Neural progenitor cell (in vitro differentiated cells): ENCODE results near the gene NME5. TPM values are rescaled to one million over a fixed set of nuclear protein-coding genes. Genes with fewer than 3 reads are reported as not detected.

ENCODE experiments used
- DNase-seq: peaks from one replicate; pipeline ENCODE4 v3.0.0-alpha.2; 2016; ENCODE audit warnings: low spot score
- H2AFZ ChIP-seq: fragments of 200-600 bp; sonication (generic); replicated peaks from 2 replicates; pipeline ENCODE4 v1.6.1; 2016; ENCODE audit warnings: antibody characterized with exemption
- H3F3A ChIP-seq: fragments of 200-600 bp; sonication (generic); 2 replicates; pipeline ENCODE4 v1.6.1; 2016; ENCODE audit warnings: antibody characterized with exemption, low read depth
- H3K27ac ChIP-seq: fragments of 200-600 bp; sonication (generic); 2 replicates; pipeline ENCODE4 v1.5.1; 2016; ENCODE audit warnings: mild to moderate bottlenecking
- H3K27me3 ChIP-seq: fragments of 200-600 bp; sonication (generic); 2 replicates; pipeline ENCODE4 v1.6.1; 2016; ENCODE audit warnings: mild to moderate bottlenecking, moderate library complexity
- H3K36me3 ChIP-seq: fragments of 200-600 bp; sonication (generic); 2 replicates; pipeline ENCODE4 v1.5.1; 2016
- H3K4me1 ChIP-seq: fragments of 200-600 bp; sonication (generic); 2 replicates; pipeline ENCODE4 v1.6.1; 2016; ENCODE audit warnings: mixed run types
- H3K4me2 ChIP-seq: fragments of 200-600 bp; sonication (generic); 2 replicates; pipeline ENCODE4 v1.6.1; 2016
- H3K4me3 ChIP-seq: fragments of 200-600 bp; sonication (generic); 2 replicates; pipeline ENCODE4 v1.5.1; 2016
- H3K79me2 ChIP-seq: fragments of 200-600 bp; sonication (generic); 2 replicates; pipeline ENCODE4 v1.6.1; 2016; ENCODE audit warnings: low read depth
- H3K9ac ChIP-seq: fragments of 200-600 bp; sonication (generic); 2 replicates; pipeline ENCODE4 v1.6.1; 2016
- H3K9me3 ChIP-seq: fragments of 200-600 bp; sonication (generic); 2 replicates; pipeline ENCODE4 v1.5.1; 2016; ENCODE audit warnings: low read depth
- H4K20me1 ChIP-seq: fragments of 200-600 bp; sonication (generic); 2 replicates; pipeline ENCODE4 v1.6.1; 2016; ENCODE audit warnings: low read depth
- H3K27ac Mint-ChIP-seq: 3 replicates; pipeline ENCODE4 v1.8.0; 2021; ENCODE audit warnings: mixed read lengths
- H3K27me3 Mint-ChIP-seq: 2 replicates; pipeline ENCODE4 v1.8.0; 2022; ENCODE audit warnings: low read depth, mild to moderate bottlenecking, inconsistent platforms, moderate library complexity, mixed read lengths; ENCODE audit not compliant: insufficient read depth
- H3K36me3 Mint-ChIP-seq: 3 replicates; pipeline ENCODE4 v1.8.0; 2021; ENCODE audit warnings: mixed read lengths
- H3K4me1 Mint-ChIP-seq: 3 replicates; pipeline ENCODE4 v1.8.0; 2021; ENCODE audit warnings: mixed read lengths
- H3K4me3 Mint-ChIP-seq: 3 replicates; pipeline ENCODE4 v1.8.0; 2021; ENCODE audit warnings: mild to moderate bottlenecking, moderate library complexity, mixed read lengths
- H3K9me3 Mint-ChIP-seq: 3 replicates; pipeline ENCODE4 v1.8.0; 2020; ENCODE audit warnings: mixed read lengths
- EZH2 ChIP-seq: fragments of 200-600 bp; sonication (generic); IDR thresholded peaks from 2 replicates; pipeline ENCODE4 v1.6.1; 2017; ENCODE audit warnings: antibody characterized with exemption, mild to moderate bottlenecking, moderate library complexity
- EZH2phosphoT487 ChIP-seq: fragments of 200-600 bp; sonication (generic); IDR thresholded peaks from 2 replicates; pipeline ENCODE4 v1.6.1; 2017; ENCODE audit warnings: antibody characterized with exemption
- small RNA-seq: library from RNA; depleted of rRNA; stranded (forward); fragments of <200 nt; gene quantifications from one replicate; pipeline ENCODE3, GENCODE V24; 2015
- total RNA-seq: library from RNA; depleted of rRNA; stranded (reverse); fragments of >200 nt; gene quantifications from 2 replicates; pipeline ENCODE4 v1.2.3, GENCODE V29; 2015; ENCODE audit warnings: low replicate concordance
- TF ChIP-seq, protein P1 (sequence below): fragments of 200-600 bp; sonication (generic); IDR thresholded peaks from 2 replicates; pipeline ENCODE4 v1.5.1; 2017; ENCODE audit warnings: antibody characterized with exemption, mild to moderate bottlenecking

NME5 gene
- total RNA-seq, 1 donor from 2014 or later: 8.0 TPM

DNA sequence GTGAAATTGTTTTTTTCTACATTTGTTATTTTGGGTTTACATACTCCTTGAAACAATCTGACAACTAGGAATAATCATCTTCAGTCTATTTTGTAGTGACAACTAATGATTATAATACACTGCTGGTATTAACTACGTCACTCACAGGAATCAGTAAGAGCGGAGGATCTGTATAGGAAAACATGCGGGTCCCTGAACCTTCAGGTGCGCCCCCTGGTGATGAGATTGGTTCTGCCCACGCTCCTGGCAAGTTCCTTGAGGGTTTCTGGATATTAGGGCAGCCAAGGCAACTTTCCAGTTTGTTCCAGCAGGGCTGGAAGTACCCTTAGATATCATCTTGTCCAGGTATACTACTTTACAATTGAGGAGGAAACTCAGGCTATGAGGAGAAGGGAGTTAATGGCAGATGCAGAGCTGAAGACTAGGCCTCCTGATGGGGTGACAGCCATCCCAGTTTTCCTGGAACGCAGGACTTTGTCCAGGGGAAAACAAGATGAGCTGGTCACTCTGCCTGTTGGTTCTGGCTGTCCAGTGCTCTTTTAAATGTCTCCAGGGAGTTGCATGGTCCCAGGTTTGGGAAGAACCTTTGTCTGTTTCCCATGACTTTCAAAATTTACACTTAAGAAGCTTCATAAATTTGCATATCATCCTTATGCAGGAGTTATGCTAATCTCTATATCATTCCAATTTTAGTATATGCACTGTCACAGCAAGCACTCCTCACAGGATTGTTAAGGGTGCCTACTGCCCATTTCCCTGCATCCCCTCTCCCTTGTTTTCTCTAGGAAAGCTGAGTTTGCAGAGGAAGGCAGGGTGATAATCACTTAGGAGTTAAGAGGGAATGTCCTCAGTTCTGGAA lies 70.3 kb downstream of the NME5 start:
- Mint-ChIP-seq H3K4me3 (no peak overlapping the region), H3K27ac (no peak overlapping the region), H3K27me3 (no peaks in the 10 kb centered on the region), H3K4me1 (no peaks in the 10 kb centered on the region), H3K9me3 (peaks cover 8% of the 10 kb centered on the region), H3K36me3 (no peaks in the 10 kb centered on the region)
- H2AFZ ChIP-seq: no peak overlapping the region
- H3K9me3 ChIP-seq: no peaks in the 10 kb centered on the region
- no peaks in the 10 kb centered on the region for H3K27me3 ChIP-seq
- H3K27ac ChIP-seq: no peak overlapping the region
- H3K4me1 ChIP-seq: no peaks in the 10 kb centered on the region
- no peak overlapping the region for H3K4me3 ChIP-seq
- H4K20me1 ChIP-seq: no peaks in the 10 kb centered on the region
- H3F3A ChIP-seq: no peaks in the 10 kb centered on the region
- H3K4me2 ChIP-seq: no peak overlapping the region
- no peak overlapping the region for H3K9ac ChIP-seq
- no peaks in the 10 kb centered on the region for H3K79me2 ChIP-seq
- H3K36me3 ChIP-seq: no peaks in the 10 kb centered on the region
- TF ChIP-seq, protein P1, sequence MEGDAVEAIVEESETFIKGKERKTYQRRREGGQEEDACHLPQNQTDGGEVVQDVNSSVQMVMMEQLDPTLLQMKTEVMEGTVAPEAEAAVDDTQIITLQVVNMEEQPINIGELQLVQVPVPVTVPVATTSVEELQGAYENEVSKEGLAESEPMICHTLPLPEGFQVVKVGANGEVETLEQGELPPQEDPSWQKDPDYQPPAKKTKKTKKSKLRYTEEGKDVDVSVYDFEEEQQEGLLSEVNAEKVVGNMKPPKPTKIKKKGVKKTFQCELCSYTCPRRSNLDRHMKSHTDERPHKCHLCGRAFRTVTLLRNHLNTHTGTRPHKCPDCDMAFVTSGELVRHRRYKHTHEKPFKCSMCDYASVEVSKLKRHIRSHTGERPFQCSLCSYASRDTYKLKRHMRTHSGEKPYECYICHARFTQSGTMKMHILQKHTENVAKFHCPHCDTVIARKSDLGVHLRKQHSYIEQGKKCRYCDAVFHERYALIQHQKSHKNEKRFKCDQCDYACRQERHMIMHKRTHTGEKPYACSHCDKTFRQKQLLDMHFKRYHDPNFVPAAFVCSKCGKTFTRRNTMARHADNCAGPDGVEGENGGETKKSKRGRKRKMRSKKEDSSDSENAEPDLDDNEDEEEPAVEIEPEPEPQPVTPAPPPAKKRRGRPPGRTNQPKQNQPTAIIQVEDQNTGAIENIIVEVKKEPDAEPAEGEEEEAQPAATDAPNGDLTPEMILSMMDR: peak; percentile 67
- TF ChIP-seq EZH2phosphoT487: no peak
- no peak for TF ChIP-seq EZH2
- peak; percentile 54 for DNase-seq

DNA sequence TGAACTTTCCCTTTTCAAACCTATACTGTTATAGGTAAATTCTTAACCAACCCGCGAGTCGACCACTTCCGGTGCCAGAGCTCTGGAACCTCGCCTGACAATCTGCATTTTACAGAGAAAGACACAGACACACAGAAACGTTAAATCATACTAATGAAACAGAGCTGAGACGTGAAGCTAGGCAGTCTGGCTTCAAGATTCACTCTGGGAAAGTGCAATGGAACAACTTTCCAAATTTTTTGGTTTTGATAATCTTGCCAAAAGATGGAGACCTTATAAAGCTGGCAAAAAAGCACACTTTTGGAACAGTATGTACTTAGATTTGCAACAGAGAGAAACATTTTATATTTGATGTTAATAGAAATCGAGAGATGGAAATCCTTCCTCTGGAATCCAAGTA lies 71.3 kb downstream of the NME5 start:
- H3K27me3 ChIP-seq: no peaks in the 10 kb centered on the region
- H3K4me1 ChIP-seq: no peaks in the 10 kb centered on the region
- Mint-ChIP-seq H3K27ac (no peak overlapping the region), H3K9me3 (peaks cover 8% of the 10 kb centered on the region), H3K4me3 (no peak overlapping the region), H3K27me3 (no peaks in the 10 kb centered on the region), H3K4me1 (no peaks in the 10 kb centered on the region), H3K36me3 (no peaks in the 10 kb centered on the region)
- no peak overlapping the region for H2AFZ ChIP-seq
- no peak for DNase-seq
- H3K27ac ChIP-seq: no peak overlapping the region
- no peaks in the 10 kb centered on the region for H3K36me3 ChIP-seq
- H3K9me3 ChIP-seq: no peaks in the 10 kb centered on the region
- H3K4me3 ChIP-seq: no peak overlapping the region
- no peaks in the 10 kb centered on the region for H3F3A ChIP-seq
- H4K20me1 ChIP-seq: no peaks in the 10 kb centered on the region
- no peak overlapping the region for H3K4me2 ChIP-seq
- no peak overlapping the region for H3K9ac ChIP-seq
- H3K79me2 ChIP-seq: no peaks in the 10 kb centered on the region
- TF ChIP-seq, protein P1: no peak
- TF ChIP-seq EZH2phosphoT487: no peak
- no peak for TF ChIP-seq EZH2

Small RNAs within 50 kb of the gene (small RNA-seq; reads per million reads assigned to genes)
- gene RNU6-1148P: not detected
- not detected for gene RNU6-460P
- 0.07 reads per million for gene RNU6-888P

Other genes starting within 250 kb of the NME5 start
- not detected in 2 replicates for gene PKD2L2, start 250.0 kb downstream of the NME5 start, total RNA-seq
- gene FAM13B, start 106.3 kb downstream of the NME5 start, total RNA-seq: 25.4 and 41.7 TPM in 2 replicates
- 0.25 TPM in 1 of 2 replicates, not detected in the other for gene WNT8A, start 55.4 kb downstream of the NME5 start, total RNA-seq
- 113 and 150 TPM in 2 replicates for gene BRD8, start 39.2 kb upstream of the NME5 start, total RNA-seq
- gene KIF20A, start 39.7 kb upstream of the NME5 start, total RNA-seq: 128 and 158 TPM in 2 replicates
- 62.8 and 83.3 TPM in 2 replicates for gene CDC23, start 73.9 kb upstream of the NME5 start, total RNA-seq
- not detected in 2 replicates for gene GFRA3, start 135.2 kb upstream of the NME5 start, total RNA-seq
- gene CDC25C, start 192.4 kb upstream of the NME5 start, total RNA-seq: 45.8 and 48.6 TPM in 2 replicates
- 68.0 and 72.5 TPM in 2 replicates for gene FAM53C, start 198.8 kb upstream of the NME5 start, total RNA-seq
- 130 and 136 TPM in 2 replicates for gene KDM3B, start 213.3 kb upstream of the NME5 start, total RNA-seq